K562 (cell line): ENCODE measurements around the gene SYNGR3. TPM values are rescaled to one million over a fixed set of nuclear protein-coding genes. Genes with fewer than 3 reads are reported as not detected.

ENCODE experiments used
- ATAC-seq: fragments of 200-7000 bp; cut with Tn5 transposase; 3 replicates; pipeline ENCODE4 v1.9.1; 2020; ENCODE audit warnings: moderate library complexity
- BruUV-seq: library from RNA; stranded (reverse); fragments of 400-500 nt; replicated peaks from 2 replicates; lab custom pipeline; 2021; lab: Mats Ljungman, UMichigan
- CTCF ChIA-PET: fragments of 300-600 bp; formaldehyde crosslinking; extraction: SDS; loops from one replicate; lab custom pipeline; 2021; ENCODE audit warnings: low intra/inter-chr PET ratio; lab: Yijun Ruan, JAX
- POLR2A ChIA-PET: fragments of 300-600, 350-650 bp; sonication (Branson Sonifier 250); formaldehyde crosslinking; extraction: SDS; loops from one replicate; lab custom pipeline; 2021; ENCODE audit warnings: antibody characterized with exemption, inconsistent platforms; lab: Yijun Ruan, JAX
- DNase-seq, 4 experiments: peaks; one replicate each; pipeline versions ENCODE4 v3.0.0 to v3.0.0-alpha.2; 2011 to 2018; ENCODE audit warnings: low spot score in 3 of 4, mixed read lengths in 3 of 4; ENCODE audit errors: extremely low read depth in 1 of 4
- FAIRE-seq: peaks from 2 replicates; lab custom pipeline; 2011; peaks lifted over from hg19 to GRCh38; lab: Jason Lieb, UNC
- H2AFZ ChIP-seq: 2 replicates; pipeline ENCODE4 v1.6.0; 2011; ENCODE audit warnings: low read depth, low read length, control low read depth, inconsistent platforms
- H3K27ac ChIP-seq: fragments of 200-600 bp; 3 replicates; pipeline ENCODE4 v1.8.0; 2011; ENCODE audit warnings: low read depth, mild to moderate bottlenecking, control low read depth, inconsistent platforms, low read length, moderate library complexity, mixed read lengths; ENCODE audit errors: extremely low read depth
- H3K27me3 ChIP-seq, 2 experiments: fragments of 300-600 bp in 1 of 2; 2 replicates in 1 of 2; 3 replicates in 1 of 2; pipeline versions ENCODE4 v1.6.0 to v1.8.0; 2011; ENCODE audit warnings: inconsistent platforms in 2 of 2, low read length in 2 of 2, mild to moderate bottlenecking in 1 of 2, mixed read lengths in 1 of 2, moderate library complexity in 1 of 2; ENCODE audit not compliant: control insufficient read depth in 2 of 2, insufficient read depth in 2 of 2
- H3K36me3 ChIP-seq: fragments of 300-600 bp; 3 replicates; pipeline ENCODE4 v1.8.0; 2011; ENCODE audit warnings: mild to moderate bottlenecking, low read length, inconsistent platforms; ENCODE audit not compliant: control insufficient read depth, insufficient read depth
- H3K4me1 ChIP-seq, 2 experiments: fragments of 200-600 bp in 1 of 2; replicated peaks in 1 of 2; 2 replicates in 1 of 2; 3 replicates in 1 of 2; pipeline versions ENCODE4 v1.5.1 to v1.8.0; 2011; ENCODE audit warnings: inconsistent platforms in 2 of 2, low read length in 2 of 2, mild to moderate bottlenecking in 1 of 2, mixed read lengths in 1 of 2, moderate library complexity in 1 of 2; ENCODE audit not compliant: control insufficient read depth in 2 of 2, insufficient read depth in 2 of 2
- H3K4me2 ChIP-seq: 2 replicates; pipeline ENCODE4 v1.6.1; 2011; ENCODE audit warnings: low read length, control low read depth, inconsistent platforms, mixed read lengths; ENCODE audit not compliant: insufficient read depth
- H3K4me3 ChIP-seq: fragments of 200-600 bp; sonication (generic), shearing (Covaris generic); 2 replicates; pipeline ENCODE4 v1.5.1; 2016; ENCODE audit warnings: control low read depth, inconsistent platforms
- H3K79me2 ChIP-seq: fragments of 200-600 bp; 3 replicates; pipeline ENCODE4 v1.8.0; 2011; ENCODE audit warnings: low read length, inconsistent platforms; ENCODE audit not compliant: control insufficient read depth, insufficient read depth
- H3K9ac ChIP-seq, 2 experiments: 2 replicates each; pipeline versions ENCODE4 v1.6.0 to v1.6.1; 2011; ENCODE audit warnings: low read depth in 2 of 2, low read length in 2 of 2, control low read depth in 1 of 2, inconsistent platforms in 1 of 2, mild to moderate bottlenecking in 1 of 2, mixed read lengths in 1 of 2; ENCODE audit not compliant: insufficient read depth in 1 of 2
- H3K9me1 ChIP-seq: one replicate; pipeline ENCODE4 v1.6.0; 2011; ENCODE audit warnings: inconsistent platforms, mild to moderate bottlenecking, low read length, moderate library complexity; ENCODE audit not compliant: control insufficient read depth, insufficient read depth
- H3K9me3 ChIP-seq: replicated peaks from 2 replicates; pipeline ENCODE4 v1.5.1; 2011; ENCODE audit warnings: low read depth, low read length, inconsistent platforms; ENCODE audit not compliant: control insufficient read depth, insufficient read depth
- H4K20me1 ChIP-seq: replicated peaks from 2 replicates; pipeline ENCODE4 v1.6.1; 2011; ENCODE audit warnings: low read length, inconsistent platforms, mixed read lengths; ENCODE audit not compliant: control insufficient read depth, insufficient read depth
- ATF7 ChIP-seq: fragments of 450-650 bp; IDR thresholded peaks from 2 replicates; pipeline ENCODE4 v1.7.1; 2014; ENCODE audit warnings: mild to moderate bottlenecking, moderate library complexity
- CSDE1 ChIP-seq, 2 experiments: fragments of 450-650 bp; IDR thresholded peaks; 2 replicates each; pipeline ENCODE4 v1.6.1; 2016; ENCODE audit warnings: mild to moderate bottlenecking in 1 of 2
- CTCF ChIP-seq, 3 experiments: IDR thresholded peaks in 2 of 3; conservative IDR thresholded peaks in 1 of 3; 2 replicates each; pipeline ENCODE4 v1.5.1; 2011 to 2012; ENCODE audit warnings: low read length in 3 of 3, mild to moderate bottlenecking in 3 of 3, control low read depth in 2 of 3, improper control_type of control experiment in 1 of 3, inconsistent platforms in 1 of 3, low read depth in 1 of 3, mixed read lengths in 1 of 3, moderate library complexity in 1 of 3; ENCODE audit not compliant: insufficient read depth in 2 of 3
- CTCFL ChIP-seq: IDR thresholded peaks from 2 replicates; pipeline ENCODE4 v1.6.1; 2011; ENCODE audit warnings: borderline replicate concordance, low read depth, mild to moderate bottlenecking, moderate library complexity, low read length; ENCODE audit not compliant: insufficient read depth, poor library complexity, severe bottlenecking
- E2F3 ChIP-seq: fragments of 250-450 bp; sonication (Bioruptor Pico); IDR thresholded peaks from 2 replicates; pipeline ENCODE4 v1.4.0; 2020; ENCODE audit warnings: mild to moderate bottlenecking
- FOXP1 ChIP-seq: sonication (generic); formaldehyde crosslinking; IDR thresholded peaks from 2 replicates; pipeline ENCODE4 v1.8.0; 2022; ENCODE audit warnings: mild to moderate bottlenecking, missing genetic modification reagents
- HLTF ChIP-seq: fragments of 450-650 bp; IDR thresholded peaks from 2 replicates; pipeline ENCODE4 v1.6.1; 2016
- JUNB ChIP-seq: fragments of 450-650 bp; formaldehyde crosslinking; conservative IDR thresholded peaks from 2 replicates; pipeline ENCODE4 v1.4.0; 2020; ENCODE audit warnings: mild to moderate bottlenecking
- KAT7 ChIP-seq: sonication (generic); formaldehyde crosslinking; IDR thresholded peaks from 2 replicates; pipeline ENCODE4 v1.8.0; 2022; ENCODE audit warnings: missing genetic modification reagents, mild to moderate bottlenecking, borderline replicate concordance
- MNT ChIP-seq, 2 experiments: fragments of 450-650 bp; conservative IDR thresholded peaks; 2 replicates each; pipeline ENCODE4 v1.6.1; 2017; ENCODE audit warnings: mild to moderate bottlenecking in 2 of 2, moderate library complexity in 2 of 2
- PKNOX1 ChIP-seq: fragments of 450-650 bp; IDR thresholded peaks from 2 replicates; pipeline ENCODE4 v1.6.1; 2016
- SAP30 ChIP-seq: fragments of 200-600 bp; sonication (generic); IDR thresholded peaks from 2 replicates; pipeline ENCODE4 v1.6.1; 2012; ENCODE audit warnings: borderline replicate concordance, low read depth, mild to moderate bottlenecking, moderate library complexity, low read length, control low read depth, inconsistent platforms; ENCODE audit not compliant: insufficient read depth, poor library complexity, severe bottlenecking
- TGIF2 ChIP-seq: sonication (generic); formaldehyde crosslinking; IDR thresholded peaks from 2 replicates; pipeline ENCODE4 v1.8.1; 2022; ENCODE audit warnings: mild to moderate bottlenecking, missing genetic modification reagents, moderate library complexity
- ZNF324 ChIP-seq: fragments of 250-450 bp; sonication (Bioruptor Pico); IDR thresholded peaks from 2 replicates; pipeline ENCODE4 v1.4.0; 2020; ENCODE audit warnings: mild to moderate bottlenecking
- WGBS: fragments of 100-300 bp; shearing (Covaris generic); methylation state at CpG from one replicate; pipeline ENCODE4 v1.1.6; 2016; ENCODE audit warnings: low coverage, mixed read lengths; ENCODE audit not compliant: insufficient coverage; ENCODE audit errors: missing lambda C conversion rate; 5-methylcytosine and 5-hydroxymethylcytosine counted together
- in situ Hi-C: fragments of 300-500 bp; cut with MboI; formaldehyde crosslinking; loops from 4 replicates; pipeline ENCODE4 v1.15.0; 2018; ENCODE audit warnings: inconsistent platforms, mixed read lengths
- intact Hi-C: fragments of 100-400 bp; cut with micrococcal nuclease; formaldehyde crosslinking; loops from 2 replicates; pipeline ENCODE4 v1.14.2; 2022
- polyA plus RNA-seq, 8 experiments: library from polyadenylated mRNA; depleted of rRNA in 4 of 8; stranded (reverse) in 5 of 8; unstranded in 3 of 8; fragments of >200 nt; fragmentation: Nextera tagmentation in 2 of 8; fragmentation: Illumina TruSeq in 1 of 8; extraction: Ambion mirVana in 2 of 8; extraction: Trizol in 1 of 8; gene quantifications; 2 replicates each; pipeline versions ENCODE4 v1.2.1 to v1.2.3, GENCODE V29; 2011 to 2014; ENCODE audit warnings: inconsistent platforms in 1 of 8, missing spikeins in 1 of 8
- total RNA-seq, 7 experiments: library from RNA; depleted of rRNA in 6 of 7; stranded (reverse); fragments of >200 nt in 6 of 7; fragmentation: Illumina TruSeq in 2 of 7; extraction: Trizol in 2 of 7; gene quantifications; 2 replicates each; pipeline versions ENCODE4 v1.2.1 to v1.2.3, GENCODE V29; 2011 to 2021; ENCODE audit warnings: low replicate concordance in 1 of 7

The SYNGR3 gene
- total and polyA plus RNA-seq, 9 of the 15 experiments (the other 6 are each of a cell fraction or from before 2014, with no cell fraction given) = 3.7 to 69.2 (median 36.3) TPM

GRCh38 chr16:1971796-1972489, 17.8 kb upstream of the SYNGR3 start, which contains the start of gene TBL3:
TSS of gene TBL3 (plus strand) at chr16:1972053. CDS start at chr16:1972165, 112 bp downstream.
- Histone ChIP-seq H3K4me1 (peaks cover 7 to 68% of the 10 kb centered on the region in 2 experiments; a peak in 4 of 5 replicates), H3K27me3 (no peaks in the 10 kb centered on the region), H3K9me3 (no peaks in the 10 kb centered on the region), H3K27ac (peak within 1 kb of the TSS; percentile 84), H3K4me2 (peak within 1 kb of the TSS; percentile 91), H4K20me1 (no peaks in the 10 kb centered on the region), H2AFZ (peak within 1 kb of the TSS; percentile 96), H3K79me2 (peaks cover 38% of the 10 kb centered on the region), H3K36me3 (peaks cover 36% of the 10 kb centered on the region; the same call in 2 of the 3 replicates), H3K9me1 (peaks cover 3% of the 10 kb centered on the region), H3K9ac (peak within 1 kb of the TSS; percentile 90 to 99), H3K4me3 (peak within 1 kb of the TSS; percentile 100)
- BruUV-seq = no TSS peak
- ChIA-PET POLR2A (interaction anchor here (0.6 to 2.2 kb wide), 16 partner anchors 8 to 503 kb away, joined by 3 to 16 read pairs (median 4); partner anchors contain the start of genes GFER, NDUFB10, NOXO1 and NPW), CTCF (no interaction called here)
- FAIRE-seq (peak; percentile 97), DNase-seq (peak; percentile 81 to 97 (median 88)), ATAC-seq (peak; percentile 97)
- in situ Hi-C loops = no loop called here
- WGBS = 1% methylated on average over 66 of the region's 78 CpGs
- intact Hi-C loops = no loop called here
- TF ChIP-seq CTCFL (peak; percentile 12), MNT (conservative IDR thresholded peaks at IDR 0.05) (peak; percentile 92 to 97), PKNOX1 (peak; percentile 46), HLTF (peak; percentile 50; the same call in 1 of the 2 replicates), SAP30 (peak; percentile 37), ATF7 (peak; percentile 89), E2F3 (0 out of 2 replicates have a peak, but pooled peaks have one; percentile 48), KAT7 (CRISPR knock-in tag) (peak; percentile 93; the same call in 1 of the 2 replicates), ZNF324 (CRISPR knock-in tag) (no peak), CSDE1 (IDR thresholded peaks at IDR 0.05) (peak in 1 of 2 experiments; percentile 98; a peak in 2 of 4 replicates), CTCF (IDR thresholded peaks at IDR 0.05 in 2 of 3, conservative IDR thresholded peaks at IDR 0.05 in 1 of 3; ENCODE audit: insufficient read depth in 2 of 3, low read depth in 1 of 3, low read length in 3 of 3) (peak in 2 of 3 experiments; percentile 15 to 24; a peak in 1 of 6 replicates), JUNB (CRISPR knock-in tag) (0 out of 2 replicates have a peak, but pooled peaks have one; percentile 25), TGIF2 (CRISPR knock-in tag) (peak; percentile 43; the same call in 1 of the 2 replicates), FOXP1 (CRISPR knock-in tag) (peak; percentile 64)
